Chondrocyte (in vitro differentiated cells): ENCODE results near the gene ANKRD11. TPM values are rescaled to one million over a fixed set of nuclear protein-coding genes. Genes with fewer than 3 reads are reported as not detected.

ENCODE experiments used
- DNase-seq: peaks from one replicate; pipeline ENCODE4 v3.0.0; 2021; ENCODE audit warnings: mixed read lengths, low spot score
- H3K27ac Mint-ChIP-seq: one replicate; pipeline ENCODE4 v1.8.0; 2021; ENCODE audit warnings: mild to moderate bottlenecking, moderate library complexity, mixed read lengths; ENCODE audit not compliant: unreplicated experiment
- H3K27me3 Mint-ChIP-seq: 2 replicates; pipeline ENCODE4 v1.8.0; 2021; ENCODE audit warnings: low read depth, mixed read lengths
- H3K36me3 Mint-ChIP-seq: 2 replicates; pipeline ENCODE4 v1.8.0; 2021; ENCODE audit warnings: low read depth, mixed read lengths
- H3K4me1 Mint-ChIP-seq: 2 replicates; pipeline ENCODE4 v1.8.0; 2021; ENCODE audit warnings: low read depth, mild to moderate bottlenecking, mixed read lengths
- H3K4me3 Mint-ChIP-seq: one replicate; pipeline ENCODE4 v1.8.0; 2021; ENCODE audit warnings: mild to moderate bottlenecking, moderate library complexity, mixed read lengths; ENCODE audit not compliant: unreplicated experiment
- H3K9me3 Mint-ChIP-seq: 2 replicates; pipeline ENCODE4 v1.8.0; 2021; ENCODE audit warnings: low read depth, mixed read lengths
- CTCF ChIP-seq: fragments of 200-600 bp; sonication (generic); IDR thresholded peaks from 2 replicates; pipeline ENCODE4 v1.5.0; 2021; ENCODE audit warnings: antibody characterized with exemption, mild to moderate bottlenecking, moderate library complexity
- total RNA-seq: library from RNA; stranded (reverse); gene quantifications from 3 replicates; pipeline ENCODE4 v1.2.1, GENCODE V29; 2021

Gene ANKRD11
- total RNA-seq, 1 donor from 2014 or later = 180 TPM

- Mint-ChIP-seq H3K4me3 (no peak overlapping the region), H3K36me3 (peaks cover 1% of the 10 kb centered on the region), H3K27ac (peak overlapping the region; percentile 27), H3K27me3 (no peaks in the 10 kb centered on the region), H3K4me1 (peaks cover 72% of the 10 kb centered on the region), H3K9me3 (no peaks in the 10 kb centered on the region)
- DNase-seq = no peak
- TF ChIP-seq CTCF = no peak
Measured at GRCh38 chr16:89450537-89450936, 39.8 kb downstream of the ANKRD11 start.

- Mint-ChIP-seq H3K9me3 (no peaks in the 10 kb centered on the region), H3K27me3 (no peaks in the 10 kb centered on the region), H3K4me3 (no peak overlapping the region), H3K4me1 (peaks cover 73% of the 10 kb centered on the region), H3K36me3 (peaks cover 1% of the 10 kb centered on the region), H3K27ac (no peak overlapping the region)
- no peak for TF ChIP-seq CTCF
- no peak for DNase-seq
Measured at GRCh38 chr16:89449726-89450335, 40.5 kb downstream of the ANKRD11 start.

GRCh38 chr16:89448656-89449055, 41.7 kb downstream of the ANKRD11 start:
- H3K36me3 Mint-ChIP-seq = peaks cover 1% of the 10 kb centered on the region
- H3K4me1 Mint-ChIP-seq = peaks cover 78% of the 10 kb centered on the region
- TF ChIP-seq CTCF = no peak
- no peak overlapping the region for H3K27ac Mint-ChIP-seq
- no peaks in the 10 kb centered on the region for H3K9me3 Mint-ChIP-seq
- no peak overlapping the region for H3K4me3 Mint-ChIP-seq
- DNase-seq = no peak
- no peaks in the 10 kb centered on the region for H3K27me3 Mint-ChIP-seq

GRCh38 chr16:89446975-89447293, 43.4 kb downstream of the ANKRD11 start:
- no peak for TF ChIP-seq CTCF
- DNase-seq = no peak
- Mint-ChIP-seq H3K9me3 (no peaks in the 10 kb centered on the region), H3K27me3 (no peaks in the 10 kb centered on the region), H3K4me1 (peaks cover 82% of the 10 kb centered on the region), H3K27ac (peak overlapping the region; percentile 88), H3K4me3 (no peak overlapping the region), H3K36me3 (peaks cover 1% of the 10 kb centered on the region)

- peaks cover 1% of the 10 kb centered on the region for H3K36me3 Mint-ChIP-seq
- no peaks in the 10 kb centered on the region for H3K9me3 Mint-ChIP-seq
- H3K27ac Mint-ChIP-seq = peak overlapping the region; percentile 88
- peaks cover 88% of the 10 kb centered on the region for H3K4me1 Mint-ChIP-seq
- no peak overlapping the region for H3K4me3 Mint-ChIP-seq
- no peak for TF ChIP-seq CTCF
- no peak for DNase-seq
- H3K27me3 Mint-ChIP-seq = no peaks in the 10 kb centered on the region
Measured at GRCh38 chr16:89446136-89446974, 44.0 kb downstream of the ANKRD11 start.
